MCF 10A (cell line): ENCODE measurements around the gene EFNB2. TPM values are rescaled to one million over a fixed set of nuclear protein-coding genes. Genes with fewer than 3 reads are reported as not detected.

ENCODE experiments used
- BruUV-seq: library from RNA; stranded (reverse); fragments of 400-500 nt; replicated peaks from 2 replicates; lab custom pipeline; 2021; lab: Mats Ljungman, UMichigan
- CTCF ChIA-PET: fragments of 300-600 bp; sonication (Branson Sonifier 250); formaldehyde crosslinking; extraction: SDS; loops from one replicate; lab custom pipeline; 2021; ENCODE audit warnings: antibody characterized with exemption, inconsistent platforms; lab: Yijun Ruan, JAX
- POLR2A ChIA-PET: fragments of 300-600, 350-650 bp; sonication (Branson Sonifier 250); formaldehyde crosslinking; extraction: SDS; loops from one replicate; lab custom pipeline; 2020; ENCODE audit warnings: antibody characterized with exemption, inconsistent platforms; lab: Yijun Ruan, JAX
- DNase-seq: peaks from one replicate; pipeline ENCODE4 v3.0.0-alpha.2; 2018; ENCODE audit not compliant: unreplicated experiment
- H3K27ac Mint-ChIP-seq: one replicate; pipeline ENCODE4 v1.8.0; 2022; ENCODE audit warnings: mild to moderate bottlenecking, low read depth, mixed read lengths; ENCODE audit not compliant: unreplicated experiment
- H3K27me3 Mint-ChIP-seq: one replicate; pipeline ENCODE4 v1.8.0; 2022; ENCODE audit warnings: mixed read lengths; ENCODE audit not compliant: insufficient read depth, unreplicated experiment
- H3K36me3 Mint-ChIP-seq: one replicate; pipeline ENCODE4 v1.8.0; 2022; ENCODE audit warnings: mild to moderate bottlenecking, moderate library complexity, mixed read lengths; ENCODE audit not compliant: insufficient read depth, unreplicated experiment
- H3K4me1 Mint-ChIP-seq: one replicate; pipeline ENCODE4 v1.8.0; 2022; ENCODE audit warnings: mixed read lengths; ENCODE audit not compliant: insufficient read depth, unreplicated experiment
- H3K4me3 Mint-ChIP-seq: one replicate; pipeline ENCODE4 v1.8.0; 2022; ENCODE audit warnings: mild to moderate bottlenecking, moderate library complexity, mixed read lengths; ENCODE audit not compliant: unreplicated experiment
- H3K9me3 Mint-ChIP-seq: one replicate; pipeline ENCODE4 v1.8.0; 2022; ENCODE audit warnings: mixed read lengths; ENCODE audit not compliant: unreplicated experiment
- CTCF ChIP-seq: fragments of 200-600 bp; IDR thresholded peaks from one replicate; pipeline ENCODE4 v1.8.0; 2022; ENCODE audit warnings: antibody characterized with exemption, mild to moderate bottlenecking; ENCODE audit not compliant: unreplicated experiment
- intact Hi-C: fragments of 100-400 bp; cut with micrococcal nuclease; formaldehyde crosslinking; loops from 2 replicates; pipeline ENCODE4 v1.14.1; 2022
- total RNA-seq: library from RNA; stranded (reverse); gene quantifications from 2 replicates; pipeline ENCODE4 v1.2.3, GENCODE V29; 2022

Gene EFNB2
- total RNA-seq, 1 experiment from 2014 or later, result 40.4 TPM

GRCh38 chr13:106558527-106558926 lies 23.1 kb upstream of the EFNB2 start:
- BruUV-seq, result TSS peak; percentile 8

GRCh38 chr13:106555631-106556328 lies 20.3 kb upstream of the EFNB2 start:
- Mint-ChIP-seq H3K4me3 (no peak overlapping the region), H3K27ac (no peak overlapping the region), H3K4me1 (peaks cover 21% of the 10 kb centered on the region), H3K27me3 (no peaks in the 10 kb centered on the region), H3K36me3 (peaks cover 83% of the 10 kb centered on the region), H3K9me3 (no peaks in the 10 kb centered on the region)
- POLR2A ChIA-PET, result interaction anchor here (0.6 to 2.7 kb wide), 3 partner anchors 11 to 96 kb away, joined by 3 to 26 read pairs (median 3); partner anchors contain the start of gene ARGLU1
- intact Hi-C loops, result no loop called here
- no peak for TF ChIP-seq CTCF
- CTCF ChIA-PET, result interaction anchor here (1.2 to 1.5 kb wide), 3 partner anchors 11 to 64 kb away, joined by 3 to 6 read pairs (median 3); partner anchors contain the start of gene EFNB2
- BruUV-seq, result no TSS peak
- no peak for DNase-seq

More at GRCh38 chr13:106558527-106558926, 23.1 kb upstream of the EFNB2 start:
- POLR2A ChIA-PET, result interaction anchor here (0.6 to 2.3 kb wide), 3 partner anchors 9 to 515 kb away, joined by 3 to 15 read pairs (median 3); partner anchors contain the start of genes ARGLU1 and EFNB2
- DNase-seq, result no peak
- intact Hi-C loops, result no loop called here
- Mint-ChIP-seq H3K27me3 (no peaks in the 10 kb centered on the region), H3K27ac (no peak overlapping the region), H3K4me3 (no peak overlapping the region), H3K9me3 (no peaks in the 10 kb centered on the region), H3K36me3 (peaks cover 61% of the 10 kb centered on the region), H3K4me1 (peaks cover 35% of the 10 kb centered on the region)
- CTCF ChIA-PET, result interaction anchor here (0.6 to 0.8 kb wide), 3 partner anchors 22 to 356 kb away, joined by 3 read pairs; no protein-coding TSS in a partner anchor
- TF ChIP-seq CTCF, result no peak

GRCh38 chr13:106551751-106552150 lies 16.3 kb upstream of the EFNB2 start:
- Mint-ChIP-seq H3K27me3 (no peaks in the 10 kb centered on the region), H3K36me3 (peaks cover 70% of the 10 kb centered on the region), H3K27ac (no peak overlapping the region), H3K4me3 (no peak overlapping the region), H3K4me1 (peaks cover 18% of the 10 kb centered on the region), H3K9me3 (no peaks in the 10 kb centered on the region)
- BruUV-seq, result no TSS peak
- POLR2A ChIA-PET, result interaction anchor here (1.7 kb wide), 1 partner anchor 16 kb away, joined by 5 read pairs; no protein-coding TSS in a partner anchor
- DNase-seq, result no peak
- intact Hi-C loops, result no loop called here
- no peak for TF ChIP-seq CTCF
- CTCF ChIA-PET, result interaction anchor here (0.6 to 1.0 kb wide), 2 partner anchors 8 to 69 kb away, joined by 3 to 6 read pairs; no protein-coding TSS in a partner anchor

- no TSS peak for BruUV-seq
- no peak for TF ChIP-seq CTCF
- no peaks in the 10 kb centered on the region for H3K27me3 Mint-ChIP-seq
- intact Hi-C loops, result no loop called here
- H3K36me3 Mint-ChIP-seq, result peaks cover 66% of the 10 kb centered on the region
- H3K4me3 Mint-ChIP-seq, result no peak overlapping the region
- peaks cover 18% of the 10 kb centered on the region for H3K4me1 Mint-ChIP-seq
- no peaks in the 10 kb centered on the region for H3K9me3 Mint-ChIP-seq
- no peak for DNase-seq
- ChIA-PET POLR2A (interaction anchor here (1.7 kb wide), 1 partner anchor 16 kb away, joined by 5 read pairs; no protein-coding TSS in a partner anchor), CTCF (interaction anchor here (0.6 to 1.1 kb wide), 4 partner anchors 8 to 69 kb away, joined by 3 to 6 read pairs (median 4); no protein-coding TSS in a partner anchor)
- no peak overlapping the region for H3K27ac Mint-ChIP-seq
Measured at GRCh38 chr13:106551350-106551749, 15.9 kb upstream of the EFNB2 start.
